RKO (cell line): ENCODE measurements around the gene PIP4K2A.
"Not testable (repeated sequence)": the region's sequence is repeated elsewhere in the genome, so short reads cannot be mapped to it uniquely, and the experiment has no call there.

Experiments used
- DNase-seq: peaks from one replicate; pipeline ENCODE4 v3.0.0-alpha.2; 2016; ENCODE audit warnings: low spot score

Gene PIP4K2A

GRCh38 chr10:22719406-22720042 lies 5.1 kb upstream of the PIP4K2A start:
- no peak for DNase-seq

GRCh38 chr10:22718659-22719058 lies 4.3 kb upstream of the PIP4K2A start:
- DNase-seq = not testable (repeated sequence)

GRCh38 chr10:22717728-22718127 lies 3.4 kb upstream of the PIP4K2A start:
- no peak for DNase-seq

GRCh38 chr10:22716943-22717342 lies 2.6 kb upstream of the PIP4K2A start:
- no peak for DNase-seq

GRCh38 chr10:22715290-22715625 lies 880 bp upstream of the PIP4K2A start:
- DNase-seq = no peak

- DNase-seq = peak; percentile 40
Measured at GRCh38 chr10:22713853-22714478, 412 bp downstream of the PIP4K2A start.

- peak; percentile 31 for DNase-seq
Measured at GRCh38 chr10:22712956-22713852, 1.2 kb downstream of the PIP4K2A start.

GRCh38 chr10:22712211-22712955 lies 2.0 kb downstream of the PIP4K2A start:
- DNase-seq = peak; percentile 54

GRCh38 chr10:22711373-22711772 lies 3.0 kb downstream of the PIP4K2A start:
- no peak for DNase-seq

GRCh38 chr10:22710139-22710745 lies 4.1 kb downstream of the PIP4K2A start:
- no peak for DNase-seq

GRCh38 chr10:22708772-22709171 lies 5.6 kb downstream of the PIP4K2A start:
- no peak for DNase-seq

GRCh38 chr10:22705527-22705926 lies 8.9 kb downstream of the PIP4K2A start:
- DNase-seq = no peak

- DNase-seq = no peak
Measured at GRCh38 chr10:22704942-22705341, 9.4 kb downstream of the PIP4K2A start.

- no peak for DNase-seq
Measured at GRCh38 chr10:22704471-22704911, 9.9 kb downstream of the PIP4K2A start.

- DNase-seq = no peak
Measured at GRCh38 chr10:22702348-22702747, 12.0 kb downstream of the PIP4K2A start.

GRCh38 chr10:22701132-22701826 lies 13.1 kb downstream of the PIP4K2A start:
- no peak for DNase-seq

GRCh38 chr10:22700489-22700888 lies 13.9 kb downstream of the PIP4K2A start:
- no peak for DNase-seq

GRCh38 chr10:22699976-22700375 lies 14.4 kb downstream of the PIP4K2A start:
- DNase-seq = no peak

- DNase-seq = no peak
Measured at GRCh38 chr10:22698941-22699440, 15.4 kb downstream of the PIP4K2A start.

- DNase-seq = no peak
Measured at GRCh38 chr10:22697800-22698199, 16.6 kb downstream of the PIP4K2A start.

- DNase-seq = no peak
Measured at GRCh38 chr10:22697101-22697500, 17.3 kb downstream of the PIP4K2A start.
